Measurements from ENCODE around the gene ITGA6. TPM values are rescaled to one million over a fixed set of nuclear protein-coding genes. Genes with fewer than 3 reads are reported as not detected.

The ITGA6 gene
- total RNA-seq, 1 experiment from 2014 or later, result 93.1 TPM

- Histone ChIP-seq H3K79me2 (ENCODE audit: insufficient read depth, low read length) (no peaks in the 10 kb centered on the region), H3K36me3 (ENCODE audit: control insufficient read depth in 1 of 2, insufficient read depth in 2 of 2, low read length in 2 of 2) (no peaks in the 10 kb centered on the region), H2AFZ (ENCODE audit: low read depth, low read length, poor library complexity, severe bottlenecking) (no peak overlapping the region), H3K9ac (ENCODE audit: low read length) (no peak overlapping the region), H3K27ac (ENCODE audit: low read depth, low read length) (no peak overlapping the region), H3K9me2 (ENCODE audit: insufficient read depth) (no peaks in the 10 kb centered on the region), H3K4me2 (ENCODE audit: low read length) (no peak overlapping the region), H4K20me1 (ENCODE audit: insufficient read depth) (no peaks in the 10 kb centered on the region), H3K9me3 (ENCODE audit: control insufficient read depth in 1 of 2, insufficient read depth in 1 of 2, low read depth in 1 of 2, low read length in 2 of 2) (no peaks in the 10 kb centered on the region), H3K27me3 (ENCODE audit: insufficient read depth, low read length) (no peaks in the 10 kb centered on the region), H3K4me1 (ENCODE audit: control insufficient read depth in 1 of 2, insufficient read depth in 2 of 2, low read length in 2 of 2) (no peaks in the 10 kb centered on the region), H3K4me3 (replicated peaks in 1 of 2; ENCODE audit: low read depth in 1 of 2, low read length in 2 of 2) (no peak overlapping the region)
- TF ChIP-seq ZBTB33 (IDR thresholded peaks at IDR 0.05; ENCODE audit: extremely low read depth, insufficient replicate concordance, low read length), result no peak
- no peak for TF ChIP-seq RAD21 (IDR thresholded peaks at IDR 0.05; ENCODE audit: low read depth)
- no peak for TF ChIP-seq ATF3 (IDR thresholded peaks at IDR 0.05)
- TF ChIP-seq TCF7L2 (IDR thresholded peaks at IDR 0.05; ENCODE audit: borderline replicate concordance, extremely low read depth, insufficient read depth, insufficient read length), result no peak
- no peak for TF ChIP-seq POLR2AphosphoS5 (IDR thresholded peaks at IDR 0.05; ENCODE audit: low read depth, low read length)
- TF ChIP-seq SRF (IDR thresholded peaks at IDR 0.05; ENCODE audit: low read depth), result no peak
- no peak for TF ChIP-seq JUND (IDR thresholded peaks at IDR 0.05)
- TF ChIP-seq EZH2phosphoT487 (IDR thresholded peaks at IDR 0.05; ENCODE audit: borderline replicate concordance), result no peak
- TF ChIP-seq CBX3 (IDR thresholded peaks at IDR 0.05; ENCODE audit: low read depth), result no peak
- no peak for TF ChIP-seq EZH2 (IDR thresholded peaks at IDR 0.05)
- TF ChIP-seq ELF1 (IDR thresholded peaks at IDR 0.05; ENCODE audit: borderline replicate concordance, low read depth), result no peak
- no peak for TF ChIP-seq ZNF274 (IDR thresholded peaks at IDR 0.05; ENCODE audit: low read depth, low read length)
- TF ChIP-seq FOSL1 (IDR thresholded peaks at IDR 0.05; ENCODE audit: low read depth), result no peak
- TF ChIP-seq SP1 (IDR thresholded peaks at IDR 0.05; ENCODE audit: low read depth), result no peak
- no peak for TF ChIP-seq REST (IDR thresholded peaks at IDR 0.05; ENCODE audit: low read depth)
- CTCF ChIA-PET, result no interaction called here
- BruUV-seq (replicated peaks), result no TSS peak
- POLR2A ChIA-PET, result no interaction called here
- ATAC-seq (no peak), DNase-seq (ENCODE audit: low read depth, low spot score) (no peak)
- RAD21 ChIA-PET (ENCODE audit: low non-redundant PET in 1 of 2, low total read pairs in 2 of 2, uncharacterized antibody in 2 of 2, unreplicated experiment in 2 of 2), result no interaction called here
- intact Hi-C loops (cut with micrococcal nuclease), result no loop called here
Observed at GRCh38 chr2:172518995-172519394, 91.6 kb downstream of the ITGA6 start.

Data from HCT116 (cell line).